ENCODE measurements around the gene DNAH17.
"Not testable (repeated sequence)": the region's sequence is repeated elsewhere in the genome, so short reads cannot be mapped to it uniquely, and the experiment has no call there.

DNAH17 gene

DNA sequence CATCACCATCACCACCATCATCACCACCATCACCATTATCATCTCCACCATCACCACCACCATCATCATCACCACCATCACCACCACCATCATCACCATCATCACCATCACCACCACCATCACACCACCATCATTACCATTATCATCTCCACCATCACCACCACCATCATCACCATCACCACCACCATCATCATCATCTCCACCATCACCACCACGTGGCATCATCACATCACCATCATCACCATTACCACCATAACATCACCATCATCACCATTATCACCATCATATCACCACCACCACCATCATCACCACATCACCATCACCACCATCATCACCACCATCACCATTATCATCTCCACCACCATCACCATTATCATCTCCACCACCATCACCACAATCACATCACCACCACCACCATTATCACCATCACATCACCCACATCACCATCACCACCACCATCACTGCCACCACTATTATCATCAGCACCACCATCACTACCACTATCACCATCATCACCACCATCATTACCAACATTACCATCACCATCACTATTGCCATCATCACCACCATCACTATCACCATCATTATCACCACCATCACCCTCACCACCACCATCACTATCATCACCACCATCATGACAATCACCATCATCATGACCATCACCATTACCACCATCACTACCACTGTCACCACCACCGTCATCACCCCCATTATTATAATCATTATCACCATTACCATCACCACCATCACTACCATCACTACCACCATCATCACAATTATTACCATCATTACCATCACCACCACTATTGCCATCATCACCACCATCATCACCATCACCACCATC, 99.1 kb downstream of the DNAH17 start:
- in situ Hi-C loops (cut with HindIII; ENCODE audit: low pct_ligation_motif_present, low pct_unique_long_range_greater_than_20kb, low sequenced_read_pairs): loop anchor here (25.0 kb wide), 1 partner anchor 234 kb away; no protein-coding TSS in a partner anchor
- no peak for DNase-seq

DNA sequence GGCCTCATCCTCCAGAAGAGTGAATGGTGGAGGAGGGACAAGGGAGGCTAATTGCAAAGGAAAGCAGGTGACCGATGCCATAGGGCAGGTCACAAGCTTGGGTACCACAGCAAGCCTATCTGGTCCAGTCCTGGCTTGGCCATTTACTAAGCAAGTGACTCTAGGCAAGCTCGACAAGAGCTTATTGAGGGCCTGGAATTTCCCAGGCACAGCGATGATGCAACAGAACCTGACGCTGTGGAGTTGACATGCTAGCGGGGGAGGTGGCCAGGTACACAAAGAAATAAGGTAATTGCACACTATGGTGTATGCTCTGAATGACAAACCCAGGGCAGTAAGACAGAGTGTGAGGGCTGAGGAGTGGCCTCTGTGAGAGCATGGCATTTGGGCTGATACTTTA, 100.2 kb downstream of the DNAH17 start:
- DNase-seq: no peak
- in situ Hi-C loops (cut with HindIII; ENCODE audit: low pct_ligation_motif_present, low pct_unique_long_range_greater_than_20kb, low sequenced_read_pairs): loop anchor here (25.0 kb wide), 1 partner anchor 235 kb away; no protein-coding TSS in a partner anchor

DNA sequence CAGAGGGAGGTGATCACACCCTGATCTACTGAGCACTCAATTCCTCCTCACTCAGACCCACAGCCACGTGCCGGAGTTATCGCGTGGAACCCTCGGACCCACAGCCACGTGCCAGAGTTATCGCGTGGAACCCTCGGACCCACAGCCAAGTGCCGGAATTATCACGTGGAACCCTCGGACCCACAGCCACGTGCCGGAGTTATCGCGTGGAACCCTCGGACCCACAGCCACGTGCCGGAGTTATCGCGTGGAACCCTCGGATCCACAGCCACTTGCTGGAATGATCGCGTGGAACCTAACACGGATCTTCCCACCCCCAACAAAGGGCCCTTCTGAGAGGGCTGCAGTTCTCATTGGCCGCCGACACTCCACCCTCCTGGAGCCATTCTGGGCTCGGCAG, 101.0 kb downstream of the DNAH17 start:
- in situ Hi-C loops (cut with HindIII; ENCODE audit: low pct_ligation_motif_present, low pct_unique_long_range_greater_than_20kb, low sequenced_read_pairs): loop anchor here (25.0 kb wide), 1 partner anchor 236 kb away; no protein-coding TSS in a partner anchor
- no peak for DNase-seq

DNA sequence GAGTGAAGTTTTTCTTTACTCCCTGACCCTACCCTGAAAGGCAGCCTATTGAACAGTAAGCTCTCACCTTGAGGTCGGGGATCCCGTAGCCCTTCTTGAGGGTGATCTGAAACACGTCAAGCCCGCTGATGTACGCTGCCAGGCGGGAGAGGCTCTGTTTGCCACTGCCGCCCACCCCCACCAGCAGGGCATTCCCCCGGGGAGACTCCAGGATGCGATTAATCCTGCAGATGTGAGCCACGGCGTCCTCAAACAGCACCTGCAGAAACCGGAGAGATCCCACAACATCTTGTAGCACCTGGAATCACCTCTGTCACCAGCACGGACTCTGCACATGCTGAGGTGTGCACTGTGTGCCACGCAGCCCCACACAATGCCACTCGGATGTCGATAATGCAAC, 102.0 kb downstream of the DNAH17 start:
- DNase-seq: no peak
- in situ Hi-C loops (cut with HindIII; ENCODE audit: low pct_ligation_motif_present, low pct_unique_long_range_greater_than_20kb, low sequenced_read_pairs): loop anchor here (25.0 kb wide), 1 partner anchor 237 kb away; no protein-coding TSS in a partner anchor

DNA sequence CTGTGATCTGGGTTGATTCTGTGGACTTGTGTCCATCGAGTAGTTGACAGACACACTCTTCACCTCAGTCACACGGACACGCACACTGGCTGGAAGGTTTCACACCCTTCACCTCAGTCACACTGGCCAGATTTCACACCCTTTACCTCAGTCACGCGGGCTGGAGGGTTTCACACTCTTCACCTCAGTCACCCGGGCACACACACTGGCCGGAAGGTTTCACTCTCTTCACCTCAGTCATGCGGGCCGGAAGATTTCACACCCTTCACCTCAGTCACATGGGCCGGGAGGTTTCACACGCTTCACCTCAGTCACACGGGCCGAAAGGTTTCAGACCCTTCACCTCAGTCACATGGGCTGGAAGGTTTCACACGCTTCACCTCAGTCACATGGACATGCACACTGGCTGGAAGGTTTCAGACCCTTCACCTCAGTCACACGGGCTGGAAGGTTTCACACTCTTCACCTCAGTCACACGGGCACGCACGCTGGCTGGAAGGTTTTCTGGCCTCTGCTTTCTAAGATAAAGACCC, 102.5 kb downstream of the DNAH17 start:
- in situ Hi-C loops (cut with HindIII; ENCODE audit: low pct_ligation_motif_present, low pct_unique_long_range_greater_than_20kb, low sequenced_read_pairs): loop anchor here (25.0 kb wide), 1 partner anchor 238 kb away; no protein-coding TSS in a partner anchor
- no peak for DNase-seq

DNA sequence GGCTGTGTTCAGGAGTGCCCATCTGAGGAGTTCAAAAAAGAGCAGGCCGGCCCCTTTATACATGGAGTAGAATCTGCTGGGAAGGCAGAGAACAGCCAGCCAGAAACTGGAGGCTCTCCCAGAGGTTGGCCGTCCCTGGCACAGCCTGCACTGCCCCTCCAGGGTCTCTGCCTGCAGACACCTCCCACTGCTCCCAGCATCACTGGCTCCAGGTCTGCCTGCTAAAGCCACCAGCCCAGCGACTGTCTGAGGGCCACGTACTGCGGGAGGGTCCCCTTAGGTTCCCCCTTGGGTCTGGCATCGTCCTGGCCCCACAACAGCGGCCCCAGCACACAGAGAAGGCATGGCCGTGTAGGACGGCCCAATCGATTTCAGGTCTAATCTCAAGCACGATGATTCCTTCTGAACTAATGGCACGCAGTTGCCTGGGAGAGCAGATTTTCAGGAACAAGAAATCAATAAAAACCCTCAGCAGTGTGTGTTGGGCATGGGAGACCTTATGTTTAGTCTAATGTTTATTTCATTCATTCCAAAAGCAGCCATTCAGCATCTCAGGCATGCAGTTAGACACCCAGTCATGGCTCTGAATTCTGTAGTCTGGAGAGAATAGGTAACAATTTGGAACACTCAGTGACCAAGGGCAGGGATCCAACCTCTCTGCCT, 103.1 kb downstream of the DNAH17 start:
- in situ Hi-C loops (cut with HindIII; ENCODE audit: low pct_ligation_motif_present, low pct_unique_long_range_greater_than_20kb, low sequenced_read_pairs): no loop called here
- no peak for DNase-seq

DNA sequence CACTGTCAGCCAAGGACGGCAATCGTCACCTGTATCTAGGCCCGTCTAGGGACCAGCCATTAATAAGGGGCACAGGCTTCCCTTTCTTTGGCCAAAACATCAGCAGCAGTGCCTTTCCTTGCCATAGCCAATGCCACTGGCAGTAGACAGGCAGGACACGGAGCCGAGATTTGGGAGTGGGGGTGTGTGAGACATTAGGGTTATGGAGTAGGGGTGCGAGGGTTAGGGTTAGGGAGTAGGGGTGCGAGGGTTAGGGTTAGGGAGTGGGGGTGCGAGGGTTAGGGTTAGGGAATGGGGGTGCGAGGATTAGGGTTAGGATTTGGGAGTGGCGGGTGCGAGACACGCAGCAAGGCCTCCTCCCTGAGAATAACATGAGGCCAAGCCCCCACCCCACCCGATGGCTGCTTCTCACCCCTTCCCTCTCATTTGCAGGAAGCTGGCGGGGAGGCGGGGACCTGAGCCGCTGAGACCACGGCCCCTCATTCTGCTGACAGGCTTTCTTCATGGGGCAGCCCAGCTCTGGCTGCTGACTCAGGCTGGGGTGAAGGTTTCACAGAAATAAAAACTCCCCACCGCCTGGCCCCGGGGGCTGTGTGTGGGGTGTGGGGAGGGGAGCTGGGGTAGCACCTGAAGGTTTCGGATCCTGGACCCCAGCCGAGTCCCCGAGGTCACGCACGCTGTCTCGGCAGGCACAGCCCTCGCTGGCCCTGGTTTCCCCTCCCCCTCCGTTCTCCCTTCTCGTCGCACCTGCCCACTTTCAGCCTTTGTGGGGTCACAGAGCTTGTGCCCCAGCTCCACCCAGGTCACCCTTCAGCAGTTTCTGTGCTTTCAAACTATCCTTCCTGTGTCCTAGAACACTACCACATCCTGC, 104.9 kb downstream of the DNAH17 start:
- DNase-seq: no peak
- in situ Hi-C loops (cut with HindIII; ENCODE audit: low pct_ligation_motif_present, low pct_unique_long_range_greater_than_20kb, low sequenced_read_pairs): no loop called here

DNA sequence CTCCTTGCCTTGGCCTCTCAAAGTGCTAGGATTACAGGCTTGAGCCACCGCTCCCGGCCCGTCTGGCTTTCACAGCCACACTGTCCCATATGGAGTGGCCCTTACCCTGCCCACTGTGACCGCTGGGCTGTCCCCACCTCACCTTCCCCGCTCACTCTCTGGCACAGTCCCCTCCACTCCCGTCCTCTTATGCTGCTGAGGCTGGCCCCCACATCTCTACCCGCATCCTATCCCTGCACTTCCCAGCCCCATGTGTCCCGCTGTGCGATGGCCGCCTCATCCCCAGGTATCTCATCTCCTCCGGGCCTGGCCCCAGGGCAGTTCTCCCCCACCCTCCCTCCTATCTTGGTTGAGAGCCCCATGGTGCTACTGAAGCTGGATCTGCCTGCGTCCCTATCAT, 105.6 kb downstream of the DNAH17 start:
- no peak for DNase-seq

DNA sequence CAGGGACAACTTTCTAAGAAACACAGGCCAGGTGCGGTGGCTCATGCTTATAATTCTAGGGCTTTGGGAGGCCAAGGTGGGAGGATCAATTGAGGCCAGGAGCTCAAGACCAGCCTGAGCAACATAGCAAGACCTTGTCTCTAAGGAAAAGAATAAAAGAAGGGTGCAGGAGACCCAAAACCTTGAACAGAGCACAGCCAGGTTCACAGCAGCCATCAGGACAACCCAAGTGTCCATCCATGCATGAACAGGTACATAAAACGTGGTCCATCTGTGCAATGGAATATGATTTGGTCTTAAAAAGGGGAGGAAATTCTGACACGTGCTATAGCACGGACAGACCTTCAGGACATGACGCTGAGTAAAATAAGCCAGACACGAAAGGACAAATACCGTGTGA, 107.8 kb downstream of the DNAH17 start:
- in situ Hi-C loops (cut with HindIII; ENCODE audit: low pct_ligation_motif_present, low pct_unique_long_range_greater_than_20kb, low sequenced_read_pairs): no loop called here
- no peak for DNase-seq

More for the DNA sequence above, 105.6 kb downstream of the DNAH17 start:
- in situ Hi-C loops (cut with HindIII; ENCODE audit: low pct_ligation_motif_present, low pct_unique_long_range_greater_than_20kb, low sequenced_read_pairs): no loop called here

DNA sequence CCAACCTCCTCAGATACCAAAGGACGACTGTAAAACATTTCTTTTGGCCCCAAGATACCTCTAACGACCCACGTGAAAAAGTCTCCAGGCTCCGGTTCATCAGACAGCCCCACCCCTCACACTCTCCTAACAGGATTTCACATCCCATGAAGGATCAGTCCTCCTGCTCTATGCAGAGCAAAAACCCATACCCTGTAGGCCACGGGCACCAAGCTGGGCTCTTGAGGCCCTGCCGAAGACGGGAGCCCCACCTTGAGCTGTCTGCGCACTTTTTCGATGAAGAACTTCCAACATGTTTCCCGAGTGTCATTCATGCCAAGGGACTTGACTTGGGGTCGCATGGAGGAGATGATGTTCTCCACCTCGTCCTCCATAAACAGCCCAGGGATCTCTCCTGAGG, 108.8 kb downstream of the DNAH17 start:
- DNase-seq: no peak
- in situ Hi-C loops (cut with HindIII; ENCODE audit: low pct_ligation_motif_present, low pct_unique_long_range_greater_than_20kb, low sequenced_read_pairs): no loop called here

DNA sequence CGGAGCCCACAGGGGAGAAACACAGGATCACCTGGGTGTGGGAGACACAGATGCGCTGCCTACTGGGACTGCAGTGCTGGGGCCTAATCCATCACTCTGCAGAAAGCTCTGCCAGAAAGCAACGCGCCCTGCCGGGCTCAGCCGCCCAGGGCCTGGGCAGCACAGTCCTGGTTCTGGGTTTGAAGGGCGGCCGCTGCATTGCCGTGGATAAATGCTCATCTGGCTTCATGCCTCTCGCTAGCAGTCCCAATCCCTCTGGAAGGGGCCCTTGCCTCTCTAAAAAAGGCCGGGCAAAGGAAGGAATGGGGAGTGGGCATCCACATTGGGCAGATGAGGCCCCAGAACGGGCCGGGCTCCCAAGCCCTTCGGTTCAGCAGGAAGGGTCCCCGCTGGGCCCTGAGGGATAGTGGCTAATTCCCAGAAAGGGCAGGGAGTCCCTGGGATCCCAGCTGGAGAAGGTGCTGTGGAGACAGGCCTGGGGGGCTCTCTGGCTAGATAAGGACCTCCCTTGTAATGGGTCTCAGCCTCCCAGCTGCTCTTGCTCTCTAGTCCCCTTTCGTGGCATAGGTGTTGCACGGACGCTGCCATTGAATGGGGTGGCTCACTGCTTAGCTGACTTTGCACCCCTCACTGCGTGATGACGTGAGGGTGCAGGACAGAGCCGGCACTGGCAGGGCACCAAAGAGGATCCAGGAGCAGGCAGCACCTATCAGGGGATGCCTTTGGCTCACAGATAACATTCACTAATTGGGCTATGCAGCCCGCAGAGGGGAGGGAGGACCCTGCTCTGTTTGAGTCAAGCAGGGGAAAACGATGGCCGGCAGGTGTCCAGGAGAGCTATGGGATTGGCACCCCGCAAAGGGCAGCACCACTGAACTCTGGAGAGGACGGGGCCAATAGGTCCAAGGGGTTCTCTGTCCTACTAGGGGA, 110.1 kb downstream of the DNAH17 start:
- no peak for DNase-seq
- in situ Hi-C loops (cut with HindIII; ENCODE audit: low pct_ligation_motif_present, low pct_unique_long_range_greater_than_20kb, low sequenced_read_pairs): no loop called here

DNA sequence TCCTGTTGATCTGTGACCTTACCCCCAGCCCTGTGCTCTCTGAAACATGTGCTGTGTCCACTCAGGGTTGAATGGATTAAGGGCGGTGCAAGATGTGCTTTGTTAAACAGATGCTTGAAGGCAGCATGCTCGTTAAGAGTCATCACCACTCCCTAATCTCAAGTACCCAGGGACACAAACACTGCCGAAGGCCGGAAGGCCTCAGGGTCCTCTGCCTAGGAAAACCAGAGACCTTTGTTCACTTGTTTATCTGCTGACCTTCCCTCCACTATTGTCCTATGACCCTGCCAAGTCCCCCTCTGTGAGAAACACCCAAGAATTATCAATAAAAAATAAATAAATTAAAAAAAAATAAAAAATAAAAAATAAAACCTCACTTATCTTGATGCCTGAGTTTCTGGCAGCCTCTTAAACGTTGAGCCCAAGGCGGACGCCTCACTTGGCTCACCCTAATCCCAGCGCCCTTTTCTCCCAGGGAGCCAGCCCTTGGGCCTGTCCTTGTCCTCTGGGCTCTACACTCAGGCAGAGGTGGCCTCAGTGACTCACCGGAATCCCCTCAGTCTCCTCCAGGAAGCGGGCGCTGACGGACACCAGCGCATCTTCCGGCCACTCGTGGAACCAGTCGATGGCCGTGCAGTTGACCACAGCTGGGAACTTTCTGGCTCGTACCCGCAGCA, 110.9 kb downstream of the DNAH17 start:
- DNase-seq; in situ Hi-C loops (cut with HindIII; ENCODE audit: low pct_ligation_motif_present, low pct_unique_long_range_greater_than_20kb, low sequenced_read_pairs): not testable (repeated sequence)

DNA sequence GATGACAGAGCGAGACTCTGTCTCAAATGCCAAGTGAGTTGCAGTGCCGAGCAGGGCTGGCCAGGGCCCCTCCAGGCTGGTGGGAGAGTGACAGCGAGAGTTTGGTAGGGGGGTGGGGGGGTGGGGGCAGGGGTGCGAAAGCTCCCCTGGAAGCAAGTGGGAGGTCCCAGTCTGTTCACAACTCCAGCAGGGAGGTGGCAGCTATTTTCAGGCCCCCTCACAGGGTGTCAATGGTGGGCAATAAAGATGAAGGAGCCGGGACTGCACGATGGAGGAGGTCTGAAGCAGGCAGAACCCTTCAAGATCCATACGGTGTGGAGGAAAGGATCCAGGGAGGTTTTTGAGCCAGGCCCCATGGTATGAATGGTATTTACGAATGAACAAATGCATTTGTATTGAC, 115.0 kb downstream of the DNAH17 start:
- no peak for DNase-seq
- in situ Hi-C loops (cut with HindIII; ENCODE audit: low pct_ligation_motif_present, low pct_unique_long_range_greater_than_20kb, low sequenced_read_pairs): no loop called here

DNA sequence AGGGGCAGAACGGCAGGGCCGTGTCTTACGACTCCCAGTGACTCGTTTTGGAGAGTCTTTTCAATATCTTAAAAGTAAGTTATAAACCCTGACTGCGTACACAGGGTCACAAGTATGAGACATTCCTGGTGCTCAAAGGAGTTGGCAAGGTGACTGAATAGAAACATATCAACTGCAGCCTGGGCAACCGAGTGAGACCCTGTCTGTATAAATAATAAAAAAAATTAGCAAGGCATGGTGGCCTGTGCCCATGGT, 115.5 kb downstream of the DNAH17 start:
- no peak for DNase-seq
- in situ Hi-C loops (cut with HindIII; ENCODE audit: low pct_ligation_motif_present, low pct_unique_long_range_greater_than_20kb, low sequenced_read_pairs): no loop called here

DNA sequence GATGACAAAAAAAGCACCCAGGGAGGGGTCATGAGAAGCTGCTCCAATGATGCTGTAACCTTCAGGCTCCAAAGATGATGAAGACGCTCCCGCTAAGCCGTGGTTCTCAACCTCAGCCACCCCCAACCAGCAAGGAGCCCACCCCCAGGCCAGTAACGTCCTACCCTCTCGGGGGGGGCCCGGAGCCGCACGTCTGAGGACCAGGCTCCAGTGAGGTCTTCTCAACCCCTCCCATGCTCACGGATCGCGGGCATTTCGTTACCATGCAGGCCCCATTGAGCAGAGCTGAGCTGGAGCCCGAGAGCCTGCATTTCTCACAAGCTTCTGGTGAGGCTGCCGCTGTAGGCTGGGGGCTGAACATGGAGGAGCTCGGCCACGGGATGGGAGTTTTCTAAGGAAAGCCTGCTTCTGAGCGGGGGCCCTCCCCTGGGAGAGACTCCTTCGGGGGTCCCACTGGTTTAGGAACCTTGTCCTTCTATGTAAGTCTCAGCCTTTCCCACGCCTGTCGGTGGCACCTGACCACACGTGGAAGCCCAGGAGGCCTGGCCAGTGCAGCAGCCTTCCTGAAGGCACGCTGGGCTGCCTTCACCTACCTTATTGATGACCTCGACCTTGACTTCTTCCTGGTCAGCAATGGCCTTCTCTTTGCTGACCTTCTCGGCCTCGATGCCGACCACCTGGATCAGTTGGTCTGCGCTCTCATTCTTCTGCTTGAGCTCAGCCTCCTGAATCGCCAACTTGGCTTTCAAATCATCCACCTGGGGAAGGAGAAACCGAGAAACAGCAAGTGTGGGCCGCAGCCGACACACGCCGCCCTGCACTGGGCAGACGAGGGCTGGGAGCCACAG, 116.0 kb downstream of the DNAH17 start:
- in situ Hi-C loops (cut with HindIII; ENCODE audit: low pct_ligation_motif_present, low pct_unique_long_range_greater_than_20kb, low sequenced_read_pairs): no loop called here
- DNase-seq: no peak

DNA sequence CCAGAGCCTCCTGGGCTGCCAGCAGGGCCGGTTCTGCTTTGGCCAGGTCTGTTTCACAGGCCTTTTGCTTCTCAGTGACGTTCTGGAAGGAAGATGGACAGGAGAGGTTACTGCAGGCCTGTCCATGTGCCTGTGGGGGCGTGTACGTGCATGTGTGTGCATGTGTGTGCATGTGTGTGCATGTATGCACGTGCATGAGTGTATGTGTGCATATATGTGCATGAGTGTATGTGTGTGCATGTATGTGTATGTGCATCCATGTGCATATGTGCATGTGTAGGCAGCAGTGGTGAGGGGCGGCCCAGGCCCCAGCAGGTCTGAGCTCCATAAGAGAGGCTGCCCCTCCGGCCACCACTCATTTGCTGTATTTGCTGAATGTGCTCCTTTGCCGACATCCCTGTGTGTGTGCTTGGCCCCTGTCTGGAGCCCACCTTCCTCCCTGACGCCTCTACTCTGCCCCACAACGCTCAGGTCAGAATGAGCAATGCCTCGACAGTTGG, 117.0 kb downstream of the DNAH17 start:
- in situ Hi-C loops (cut with HindIII; ENCODE audit: low pct_ligation_motif_present, low pct_unique_long_range_greater_than_20kb, low sequenced_read_pairs): no loop called here
- no peak for DNase-seq

Measured in ACHN (cell line).